Neural cell (in vitro differentiated cells): ENCODE data around the gene DDX24. TPM values are rescaled to one million over a fixed set of nuclear protein-coding genes. Genes with fewer than 3 reads are reported as not detected.

Source experiments
- H2AFZ ChIP-seq: fragments of 200-600, 300-800 bp; sonication (generic), shearing (Covaris generic); 2 replicates; pipeline ENCODE4 v1.6.0; 2014; ENCODE audit warnings: low read depth, mild to moderate bottlenecking, antibody characterized with exemption, low read length, moderate library complexity
- H3F3A ChIP-seq: fragments of 200-600 bp; shearing (Covaris generic); 2 replicates; pipeline ENCODE4 v1.6.1; 2016; ENCODE audit warnings: mild to moderate bottlenecking, moderate library complexity, mixed read lengths, antibody characterized with exemption, low read length; ENCODE audit not compliant: insufficient read depth, poor library complexity, severe bottlenecking
- H3K27ac ChIP-seq: fragments of 200-600, 300-800 bp; sonication (generic), shearing (Covaris generic); 2 replicates; pipeline ENCODE4 v1.5.1; 2014; ENCODE audit warnings: mild to moderate bottlenecking, low read length, moderate library complexity
- H3K27me3 ChIP-seq: fragments of 300-800, 200-600 bp; sonication (generic), shearing (Covaris generic); 2 replicates; pipeline ENCODE4 v1.6.0; 2014; ENCODE audit warnings: mild to moderate bottlenecking, low read depth, low read length, moderate library complexity; ENCODE audit not compliant: insufficient read depth
- H3K36me3 ChIP-seq: fragments of 300-800, 200-600 bp; sonication (generic), shearing (Covaris generic); 2 replicates; pipeline ENCODE4 v1.5.1; 2014; ENCODE audit warnings: mild to moderate bottlenecking, antibody characterized with exemption, low read length, moderate library complexity; ENCODE audit not compliant: insufficient read depth
- H3K4me2 ChIP-seq: fragments of 300-800, 200-600 bp; sonication (generic), shearing (Covaris generic); 2 replicates; pipeline ENCODE4 v1.6.0; 2014; ENCODE audit warnings: mild to moderate bottlenecking, low read length
- H3K4me3 ChIP-seq: fragments of 300-800, 200-600 bp; sonication (generic), shearing (Covaris generic); 2 replicates; pipeline ENCODE4 v1.5.1; 2014; ENCODE audit warnings: mild to moderate bottlenecking, low read length, moderate library complexity
- H3K79me2 ChIP-seq: fragments of 200-600 bp; shearing (Covaris generic); replicated peaks from 2 replicates; pipeline ENCODE4 v1.6.0; 2014; ENCODE audit warnings: mild to moderate bottlenecking, low read length, moderate library complexity; ENCODE audit not compliant: insufficient read depth
- H3K9ac ChIP-seq: fragments of 300-800, 200-600 bp; sonication (generic), shearing (Covaris generic); 2 replicates; pipeline ENCODE4 v1.6.1; 2016; ENCODE audit warnings: mild to moderate bottlenecking, low read length, mixed read lengths
- H3K9me2 ChIP-seq: fragments of 200-600 bp; shearing (Covaris generic); 2 replicates; pipeline ENCODE4 v1.6.1; 2016; ENCODE audit warnings: mild to moderate bottlenecking, low read length, mixed read lengths; ENCODE audit not compliant: insufficient read depth
- H3K9me3 ChIP-seq: fragments of 200-600, 300-800 bp; sonication (generic), shearing (Covaris generic); 2 replicates; pipeline ENCODE4 v1.6.1; 2016; ENCODE audit warnings: mild to moderate bottlenecking, mixed run types, low read length, moderate library complexity, mixed read lengths
- H4K20me1 ChIP-seq: fragments of 200-600 bp; shearing (Covaris generic); 2 replicates; pipeline ENCODE4 v1.6.1; 2016; ENCODE audit warnings: mild to moderate bottlenecking, mixed run types; ENCODE audit not compliant: insufficient read depth
- EP300 ChIP-seq: fragments of 450-650 bp; conservative IDR thresholded peaks from 2 replicates; pipeline ENCODE4 v1.6.1; 2014; ENCODE audit warnings: antibody characterized with exemption, mild to moderate bottlenecking, moderate library complexity; ENCODE audit not compliant: poor library complexity, severe bottlenecking
- EZH2 ChIP-seq: fragments of 200-600, 300-800 bp; shearing (Covaris generic), sonication (generic); IDR thresholded peaks from 2 replicates; pipeline ENCODE4 v1.6.1; 2014; ENCODE audit warnings: antibody characterized with exemption, low read length, borderline replicate concordance, mild to moderate bottlenecking; ENCODE audit not compliant: insufficient read depth, poor library complexity, severe bottlenecking
- MXI1 ChIP-seq: fragments of 450-650 bp; conservative IDR thresholded peaks from 2 replicates; pipeline ENCODE4 v1.6.1; 2014; ENCODE audit warnings: antibody characterized with exemption, mild to moderate bottlenecking; ENCODE audit not compliant: poor library complexity, severe bottlenecking
- POLR2AphosphoS5 ChIP-seq: IDR thresholded peaks from 2 replicates; pipeline ENCODE4 v1.6.1; 2012
- RAD21 ChIP-seq: fragments of 450-650 bp; conservative IDR thresholded peaks from 2 replicates; pipeline ENCODE4 v1.6.1; 2014; ENCODE audit warnings: antibody characterized with exemption, mild to moderate bottlenecking, moderate library complexity
- SMC3 ChIP-seq: fragments of 450-650 bp; conservative IDR thresholded peaks from 2 replicates; pipeline ENCODE4 v1.6.1; 2014; ENCODE audit warnings: antibody characterized with exemption, mild to moderate bottlenecking, moderate library complexity; ENCODE audit not compliant: poor library complexity
- TAF1 ChIP-seq: IDR thresholded peaks from 2 replicates; pipeline ENCODE4 v1.6.1; 2012; ENCODE audit warnings: low read depth
- polyA plus RNA-seq: library from polyadenylated mRNA; depleted of rRNA; stranded (reverse); fragments of >200 nt; gene quantifications from 2 replicates; pipeline ENCODE4 v1.2.3, GENCODE V29; 2014
- TF ChIP-seq, protein P1 (sequence below): fragments of 450-650 bp; IDR thresholded peaks from 2 replicates; pipeline ENCODE4 v1.5.1; 2014; ENCODE audit warnings: antibody characterized with exemption, mild to moderate bottlenecking, moderate library complexity; ENCODE audit not compliant: poor library complexity, severe bottlenecking
- TF ChIP-seq, protein P2 (sequence below): IDR thresholded peaks from 2 replicates; pipeline ENCODE4 v1.6.1; 2012; ENCODE audit warnings: borderline replicate concordance

Gene DDX24
- polyA plus RNA-seq, 1 donor from 2014 or later: 177 TPM

DNA sequence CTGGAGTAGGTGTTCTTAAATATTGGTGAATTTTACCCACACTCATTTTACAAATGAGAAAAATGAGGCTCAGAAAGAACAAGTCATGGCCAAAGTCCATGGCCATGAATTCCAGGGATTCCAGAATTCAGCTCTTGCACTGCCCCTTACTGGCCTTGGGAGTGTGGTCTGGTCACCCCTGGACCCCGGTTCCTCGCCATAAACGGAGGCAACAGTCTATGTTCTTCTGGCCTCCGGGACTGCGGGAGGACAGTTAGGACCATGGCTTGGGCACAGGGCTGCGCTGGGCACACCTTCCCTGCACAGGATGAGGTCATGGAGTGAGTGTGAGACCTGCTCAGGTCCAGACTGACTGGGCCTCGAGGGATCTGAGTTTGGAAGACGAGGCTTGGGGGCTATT lies 77.0 kb downstream of the DDX24 start:
- Histone ChIP-seq H3K9ac (no peak overlapping the region), H2AFZ (no peak overlapping the region), H3K36me3 (no peaks in the 10 kb centered on the region), H3K9me2 (no peaks in the 10 kb centered on the region), H3F3A (no peaks in the 10 kb centered on the region), H3K27me3 (no peaks in the 10 kb centered on the region), H3K79me2 (no peaks in the 10 kb centered on the region), H3K4me3 (no peak overlapping the region), H3K27ac (no peak overlapping the region), H3K9me3 (no peaks in the 10 kb centered on the region), H4K20me1 (no peaks in the 10 kb centered on the region), H3K4me2 (no peak overlapping the region)
- TF ChIP-seq POLR2AphosphoS5 (no peak), TAF1 (no peak), RAD21 (no peak)

DNA sequence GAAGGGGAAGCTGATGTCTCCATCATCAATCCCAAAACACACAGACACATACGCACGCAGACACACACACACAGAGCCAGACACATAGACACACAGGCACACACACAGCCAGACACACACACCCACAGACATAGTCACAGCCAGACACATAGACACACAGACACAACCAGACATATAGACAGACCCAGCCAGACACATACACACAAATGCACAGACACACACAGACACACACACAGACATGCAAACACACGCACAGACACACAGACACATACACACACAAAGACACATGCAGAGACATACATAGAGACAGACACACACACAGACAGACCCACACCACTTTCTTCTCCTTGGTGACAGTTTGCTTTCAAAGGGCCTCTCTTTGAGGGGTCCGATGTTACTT lies 77.6 kb downstream of the DDX24 start:
- no peaks in the 10 kb centered on the region for H4K20me1 ChIP-seq
- no peaks in the 10 kb centered on the region for H3K79me2 ChIP-seq
- no peaks in the 10 kb centered on the region for H3K27me3 ChIP-seq
- TF ChIP-seq, protein P1, sequence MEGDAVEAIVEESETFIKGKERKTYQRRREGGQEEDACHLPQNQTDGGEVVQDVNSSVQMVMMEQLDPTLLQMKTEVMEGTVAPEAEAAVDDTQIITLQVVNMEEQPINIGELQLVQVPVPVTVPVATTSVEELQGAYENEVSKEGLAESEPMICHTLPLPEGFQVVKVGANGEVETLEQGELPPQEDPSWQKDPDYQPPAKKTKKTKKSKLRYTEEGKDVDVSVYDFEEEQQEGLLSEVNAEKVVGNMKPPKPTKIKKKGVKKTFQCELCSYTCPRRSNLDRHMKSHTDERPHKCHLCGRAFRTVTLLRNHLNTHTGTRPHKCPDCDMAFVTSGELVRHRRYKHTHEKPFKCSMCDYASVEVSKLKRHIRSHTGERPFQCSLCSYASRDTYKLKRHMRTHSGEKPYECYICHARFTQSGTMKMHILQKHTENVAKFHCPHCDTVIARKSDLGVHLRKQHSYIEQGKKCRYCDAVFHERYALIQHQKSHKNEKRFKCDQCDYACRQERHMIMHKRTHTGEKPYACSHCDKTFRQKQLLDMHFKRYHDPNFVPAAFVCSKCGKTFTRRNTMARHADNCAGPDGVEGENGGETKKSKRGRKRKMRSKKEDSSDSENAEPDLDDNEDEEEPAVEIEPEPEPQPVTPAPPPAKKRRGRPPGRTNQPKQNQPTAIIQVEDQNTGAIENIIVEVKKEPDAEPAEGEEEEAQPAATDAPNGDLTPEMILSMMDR: no peak
- no peak for TF ChIP-seq RAD21
- no peak for TF ChIP-seq EZH2
- TF ChIP-seq EP300: no peak
- no peak for TF ChIP-seq SMC3
- TF ChIP-seq, protein P2, sequence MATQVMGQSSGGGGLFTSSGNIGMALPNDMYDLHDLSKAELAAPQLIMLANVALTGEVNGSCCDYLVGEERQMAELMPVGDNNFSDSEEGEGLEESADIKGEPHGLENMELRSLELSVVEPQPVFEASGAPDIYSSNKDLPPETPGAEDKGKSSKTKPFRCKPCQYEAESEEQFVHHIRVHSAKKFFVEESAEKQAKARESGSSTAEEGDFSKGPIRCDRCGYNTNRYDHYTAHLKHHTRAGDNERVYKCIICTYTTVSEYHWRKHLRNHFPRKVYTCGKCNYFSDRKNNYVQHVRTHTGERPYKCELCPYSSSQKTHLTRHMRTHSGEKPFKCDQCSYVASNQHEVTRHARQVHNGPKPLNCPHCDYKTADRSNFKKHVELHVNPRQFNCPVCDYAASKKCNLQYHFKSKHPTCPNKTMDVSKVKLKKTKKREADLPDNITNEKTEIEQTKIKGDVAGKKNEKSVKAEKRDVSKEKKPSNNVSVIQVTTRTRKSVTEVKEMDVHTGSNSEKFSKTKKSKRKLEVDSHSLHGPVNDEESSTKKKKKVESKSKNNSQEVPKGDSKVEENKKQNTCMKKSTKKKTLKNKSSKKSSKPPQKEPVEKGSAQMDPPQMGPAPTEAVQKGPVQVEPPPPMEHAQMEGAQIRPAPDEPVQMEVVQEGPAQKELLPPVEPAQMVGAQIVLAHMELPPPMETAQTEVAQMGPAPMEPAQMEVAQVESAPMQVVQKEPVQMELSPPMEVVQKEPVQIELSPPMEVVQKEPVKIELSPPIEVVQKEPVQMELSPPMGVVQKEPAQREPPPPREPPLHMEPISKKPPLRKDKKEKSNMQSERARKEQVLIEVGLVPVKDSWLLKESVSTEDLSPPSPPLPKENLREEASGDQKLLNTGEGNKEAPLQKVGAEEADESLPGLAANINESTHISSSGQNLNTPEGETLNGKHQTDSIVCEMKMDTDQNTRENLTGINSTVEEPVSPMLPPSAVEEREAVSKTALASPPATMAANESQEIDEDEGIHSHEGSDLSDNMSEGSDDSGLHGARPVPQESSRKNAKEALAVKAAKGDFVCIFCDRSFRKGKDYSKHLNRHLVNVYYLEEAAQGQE: no peak
- TF ChIP-seq TAF1: no peak
- no peak for TF ChIP-seq POLR2AphosphoS5
- TF ChIP-seq MXI1: no peak
- no peaks in the 10 kb centered on the region for H3K9me3 ChIP-seq
- no peak overlapping the region for H3K4me2 ChIP-seq
- no peak overlapping the region for H3K4me3 ChIP-seq
- no peak overlapping the region for H3K9ac ChIP-seq
- no peaks in the 10 kb centered on the region for H3K36me3 ChIP-seq
- no peaks in the 10 kb centered on the region for H3F3A ChIP-seq
- H2AFZ ChIP-seq: no peak overlapping the region
- H3K27ac ChIP-seq: no peak overlapping the region
- no peaks in the 10 kb centered on the region for H3K9me2 ChIP-seq
